Osteocyte (in vitro differentiated cells): ENCODE data around the gene CTBP1. TPM values are rescaled to one million over a fixed set of nuclear protein-coding genes. Genes with fewer than 3 reads are reported as not detected.

ENCODE experiments used
- DNase-seq: peaks from one replicate; pipeline ENCODE4 v3.0.0; 2021; ENCODE audit warnings: mixed read lengths; ENCODE audit not compliant: unreplicated experiment; ENCODE audit errors: extremely low spot score
- H3K27ac Mint-ChIP-seq: one replicate; pipeline ENCODE4 v1.8.0; 2021; ENCODE audit warnings: mild to moderate bottlenecking, mixed read lengths; ENCODE audit not compliant: unreplicated experiment
- H3K27me3 Mint-ChIP-seq: one replicate; pipeline ENCODE4 v1.8.0; 2021; ENCODE audit warnings: mixed read lengths; ENCODE audit not compliant: unreplicated experiment
- H3K36me3 Mint-ChIP-seq: one replicate; pipeline ENCODE4 v1.8.0; 2021; ENCODE audit warnings: mixed read lengths; ENCODE audit not compliant: unreplicated experiment
- H3K4me1 Mint-ChIP-seq: one replicate; pipeline ENCODE4 v1.8.0; 2021; ENCODE audit warnings: mixed read lengths; ENCODE audit not compliant: unreplicated experiment
- H3K4me3 Mint-ChIP-seq: one replicate; pipeline ENCODE4 v1.8.0; 2021; ENCODE audit warnings: mild to moderate bottlenecking, moderate library complexity, mixed read lengths; ENCODE audit not compliant: unreplicated experiment
- H3K9me3 Mint-ChIP-seq: one replicate; pipeline ENCODE4 v1.8.0; 2021; ENCODE audit warnings: mixed read lengths; ENCODE audit not compliant: unreplicated experiment
- CTCF ChIP-seq: fragments of 200-600 bp; sonication (generic); IDR thresholded peaks from 2 replicates; pipeline ENCODE4 v1.5.0; 2021; ENCODE audit warnings: antibody characterized with exemption, mild to moderate bottlenecking, moderate library complexity
- total RNA-seq: library from RNA; stranded (reverse); gene quantifications from 2 replicates; pipeline ENCODE4 v1.2.1, GENCODE V29; 2021

CTBP1 gene
- total RNA-seq, 1 donor from 2014 or later, result 172 TPM

DNA sequence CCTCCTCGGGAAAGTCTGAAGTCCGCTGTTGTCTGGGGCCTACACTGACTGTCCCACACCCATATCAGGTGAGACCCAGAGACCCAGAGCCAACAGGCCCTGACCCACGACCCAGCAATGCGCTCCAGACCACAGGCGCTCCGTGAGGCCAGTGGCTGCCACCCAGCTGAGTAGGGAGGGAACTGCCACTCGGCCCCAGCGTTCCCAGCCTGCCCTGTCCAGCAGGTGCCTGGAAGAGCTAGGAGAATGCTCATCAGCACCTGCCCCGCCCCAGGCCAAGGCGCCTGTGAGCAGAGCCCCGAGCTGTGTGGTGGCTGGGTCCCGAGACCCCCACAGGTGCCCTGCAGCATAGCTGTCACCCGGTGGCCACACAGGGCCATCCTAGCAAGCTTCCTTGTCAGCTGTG lies 79.2 kb downstream of the CTBP1 start:
- Mint-ChIP-seq H3K9me3 (no peaks in the 10 kb centered on the region), H3K4me3 (no peak overlapping the region), H3K36me3 (peaks cover 5% of the 10 kb centered on the region), H3K27ac (no peak overlapping the region), H3K27me3 (peaks cover 2% of the 10 kb centered on the region), H3K4me1 (peaks cover 44% of the 10 kb centered on the region)
- no peak for TF ChIP-seq CTCF
- DNase-seq, result no peak

- Mint-ChIP-seq H3K4me1 (peaks cover 39% of the 10 kb centered on the region), H3K9me3 (no peaks in the 10 kb centered on the region), H3K4me3 (peak overlapping the region; percentile 35), H3K27me3 (peaks cover 4% of the 10 kb centered on the region), H3K27ac (no peak overlapping the region), H3K36me3 (peaks cover 5% of the 10 kb centered on the region)
- no peak for DNase-seq
- TF ChIP-seq CTCF, result no peak
Measured at GRCh38 chr4:1169171-1169671, 79.7 kb downstream of the CTBP1 start.

DNA sequence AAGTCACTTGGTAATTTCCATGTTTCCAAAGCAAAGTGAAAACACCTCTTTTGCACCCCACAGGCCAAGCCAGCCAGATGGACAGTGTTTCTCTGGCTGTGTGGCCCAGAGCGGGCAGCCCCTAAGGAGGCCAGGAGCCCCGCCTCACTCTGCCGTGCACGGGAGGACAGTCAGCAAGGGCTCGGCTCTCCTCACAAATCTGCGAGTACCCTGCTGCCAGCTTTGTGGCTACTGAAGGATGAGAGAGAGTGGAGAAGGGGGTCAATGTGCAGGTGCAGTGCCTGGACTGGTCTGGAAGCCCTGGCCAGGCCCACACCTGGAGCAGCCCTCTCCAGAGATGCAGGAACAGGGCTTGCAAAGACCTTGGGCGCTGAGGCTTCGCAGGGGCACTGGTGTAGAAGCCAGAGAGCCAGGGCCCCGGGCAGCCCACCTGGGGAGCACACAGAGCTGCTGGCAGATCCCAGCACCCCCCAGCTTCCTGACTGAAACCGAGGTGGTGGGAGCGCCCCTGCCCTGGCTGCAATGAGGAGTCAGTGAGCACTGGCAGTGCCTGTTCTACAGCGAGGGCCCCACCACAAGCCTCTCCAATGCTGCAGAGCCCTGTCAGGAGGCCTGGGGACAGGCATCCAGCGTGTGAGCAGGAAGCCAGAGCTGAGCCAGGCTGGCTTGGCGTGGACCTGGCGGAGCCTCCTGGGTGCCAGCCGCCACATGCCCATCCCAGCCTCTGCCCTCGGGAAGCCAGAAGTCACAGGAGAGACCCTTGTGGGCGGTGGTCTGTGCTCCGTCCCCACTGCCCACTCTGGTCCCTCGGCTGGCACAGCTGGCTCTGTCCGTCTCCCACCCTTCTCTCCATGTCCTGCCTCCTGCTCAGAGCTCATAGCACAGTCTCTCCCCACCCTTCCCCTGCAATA lies 80.5 kb downstream of the CTBP1 start:
- no peak for DNase-seq
- Mint-ChIP-seq H3K9me3 (peaks cover 4% of the 10 kb centered on the region), H3K36me3 (peaks cover 5% of the 10 kb centered on the region), H3K4me1 (peaks cover 31% of the 10 kb centered on the region), H3K4me3 (peak overlapping the region; percentile 65), H3K27ac (no peak overlapping the region), H3K27me3 (peaks cover 12% of the 10 kb centered on the region)
- no peak for TF ChIP-seq CTCF

DNA sequence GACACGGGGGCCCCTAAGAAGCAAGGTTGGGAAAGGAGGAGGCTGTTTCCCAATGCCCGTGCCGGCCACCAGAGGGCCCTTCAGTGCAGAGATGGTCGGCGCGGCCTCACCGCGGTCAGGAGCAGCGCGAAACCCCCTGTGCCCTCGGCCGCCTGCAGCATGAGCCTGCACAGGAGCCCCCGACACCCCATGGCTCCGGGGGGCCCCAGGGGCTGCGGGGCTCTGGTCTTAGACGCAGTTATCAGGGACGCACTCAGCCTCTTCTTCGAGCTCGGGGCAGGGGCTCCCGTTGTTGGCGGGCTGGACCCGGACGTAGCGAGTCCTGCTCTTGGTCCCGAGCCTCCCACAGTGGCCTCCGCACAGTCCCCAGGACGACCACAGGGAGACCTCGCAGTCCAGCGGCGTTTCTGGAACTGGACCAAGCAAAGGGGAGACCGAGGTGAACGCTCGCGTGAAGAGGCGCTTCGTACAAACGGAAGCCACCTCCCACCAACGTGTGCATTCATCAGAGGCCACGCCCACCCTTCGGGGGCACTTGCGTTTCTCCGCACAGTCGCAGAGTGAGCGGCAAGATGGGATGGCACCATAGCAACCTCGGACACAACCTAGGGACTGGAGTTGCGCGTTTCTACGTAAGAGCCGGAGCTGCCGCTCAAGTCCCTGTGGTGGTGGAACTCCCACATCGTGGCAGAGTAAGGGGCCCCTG lies 81.5 kb downstream of the CTBP1 start:
- peak overlapping the region; percentile 65 for H3K4me3 Mint-ChIP-seq
- H3K36me3 Mint-ChIP-seq, result peaks cover 5% of the 10 kb centered on the region
- DNase-seq, result peak; percentile 92
- peaks cover 24% of the 10 kb centered on the region for H3K4me1 Mint-ChIP-seq
- TF ChIP-seq CTCF, result peak; percentile 96
- H3K27ac Mint-ChIP-seq, result no peak overlapping the region
- H3K27me3 Mint-ChIP-seq, result peaks cover 20% of the 10 kb centered on the region
- H3K9me3 Mint-ChIP-seq, result peaks cover 6% of the 10 kb centered on the region
